GM04503 (cell line): Measurements from ENCODE around the gene TIE1.

Source experiments
- DNase-seq: peaks from one replicate; pipeline ENCODE4 v3.0.0-alpha.2; 2012; ENCODE audit warnings: low read depth

The TIE1 gene

GRCh38 chr1:43300378-43301094, at the start of gene TIE1:
Gene TIE1, plus strand, starts transcription at chr1:43300982. Its CDS starts 90 bp downstream, at chr1:43301072.
- DNase-seq, result no peak

- no peak for DNase-seq
Observed at GRCh38 chr1:43251024-43251423, 49.8 kb upstream of the TIE1 start.

GRCh38 chr1:43252225-43252624, 48.6 kb upstream of the TIE1 start:
- no peak for DNase-seq

- no peak for DNase-seq
Observed at GRCh38 chr1:43253173-43253572, 47.6 kb upstream of the TIE1 start.

GRCh38 chr1:43253876-43254275, 46.9 kb upstream of the TIE1 start:
- no peak for DNase-seq

GRCh38 chr1:43255438-43256210, 45.2 kb upstream of the TIE1 start:
- DNase-seq, result no peak

GRCh38 chr1:43256675-43257570, 43.9 kb upstream of the TIE1 start:
- DNase-seq, result no peak

- no peak for DNase-seq
Observed at GRCh38 chr1:43258370-43258769, 42.4 kb upstream of the TIE1 start.

GRCh38 chr1:43265431-43265830, 35.4 kb upstream of the TIE1 start:
- DNase-seq, result no peak

GRCh38 chr1:43266881-43267280, 33.9 kb upstream of the TIE1 start:
- DNase-seq, result no peak

GRCh38 chr1:43267291-43267805, 33.4 kb upstream of the TIE1 start:
- DNase-seq, result peak; percentile 57

GRCh38 chr1:43267818-43268425, 32.9 kb upstream of the TIE1 start:
- DNase-seq, result no peak

- DNase-seq, result no peak
Observed at GRCh38 chr1:43269627-43270375, 31.0 kb upstream of the TIE1 start, which contains the start of gene TMEM125. Gene TMEM125, plus strand, starts transcription at chr1:43269983. Its CDS starts 2,740 bp downstream, at chr1:43272723.

GRCh38 chr1:43270421-43271095, 30.2 kb upstream of the TIE1 start:
- no peak for DNase-seq

GRCh38 chr1:43271186-43272118, 29.3 kb upstream of the TIE1 start:
- no peak for DNase-seq

- no peak for DNase-seq
Observed at GRCh38 chr1:43272161-43272560, 28.6 kb upstream of the TIE1 start.

- no peak for DNase-seq
Observed at GRCh38 chr1:43272576-43273571, 27.9 kb upstream of the TIE1 start.

GRCh38 chr1:43273708-43274107, 27.1 kb upstream of the TIE1 start:
- no peak for DNase-seq
